Lower leg skin (tissue), 3 donors: ENCODE data around the gene FIS1.

Experiments used
- POLR2A ChIP-seq, 2 donors: fragments of 450-650 bp; IDR thresholded peaks; one replicate each; pipeline ENCODE4 v1.6.1; 2016 to 2017; ENCODE audit warnings: antibody characterized with exemption in 2 of 2, mild to moderate bottlenecking in 1 of 2, moderate library complexity in 1 of 2
- TF ChIP-seq, protein P1 (sequence below), 3 donors: fragments of 450-650 bp; IDR thresholded peaks; one replicate each; pipeline ENCODE4 v1.5.1; 2016; ENCODE audit warnings: antibody characterized with exemption in 3 of 3, mild to moderate bottlenecking in 3 of 3, moderate library complexity in 2 of 3

DNA sequence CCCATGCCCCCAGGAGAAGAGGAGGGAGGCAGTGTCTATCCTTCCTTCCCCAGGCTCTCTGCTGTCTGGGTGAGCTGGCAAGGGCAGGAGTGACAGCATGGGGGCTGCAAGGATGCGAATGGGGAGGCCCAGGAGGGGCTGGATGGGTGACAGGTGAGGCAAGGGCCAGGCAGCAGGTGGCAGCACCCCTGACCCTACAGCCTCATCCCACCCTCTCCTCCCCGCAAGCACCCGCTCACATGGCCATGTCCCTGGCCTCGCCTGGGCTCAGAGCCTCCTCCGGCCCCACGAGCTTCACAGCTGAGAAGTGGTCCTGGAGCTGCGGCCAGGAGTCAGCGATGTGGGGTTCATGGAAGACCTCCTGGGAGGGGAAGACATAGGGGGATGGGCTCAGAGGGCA is 32.9 kb downstream of the FIS1 start:
- TF ChIP-seq, protein P1, sequence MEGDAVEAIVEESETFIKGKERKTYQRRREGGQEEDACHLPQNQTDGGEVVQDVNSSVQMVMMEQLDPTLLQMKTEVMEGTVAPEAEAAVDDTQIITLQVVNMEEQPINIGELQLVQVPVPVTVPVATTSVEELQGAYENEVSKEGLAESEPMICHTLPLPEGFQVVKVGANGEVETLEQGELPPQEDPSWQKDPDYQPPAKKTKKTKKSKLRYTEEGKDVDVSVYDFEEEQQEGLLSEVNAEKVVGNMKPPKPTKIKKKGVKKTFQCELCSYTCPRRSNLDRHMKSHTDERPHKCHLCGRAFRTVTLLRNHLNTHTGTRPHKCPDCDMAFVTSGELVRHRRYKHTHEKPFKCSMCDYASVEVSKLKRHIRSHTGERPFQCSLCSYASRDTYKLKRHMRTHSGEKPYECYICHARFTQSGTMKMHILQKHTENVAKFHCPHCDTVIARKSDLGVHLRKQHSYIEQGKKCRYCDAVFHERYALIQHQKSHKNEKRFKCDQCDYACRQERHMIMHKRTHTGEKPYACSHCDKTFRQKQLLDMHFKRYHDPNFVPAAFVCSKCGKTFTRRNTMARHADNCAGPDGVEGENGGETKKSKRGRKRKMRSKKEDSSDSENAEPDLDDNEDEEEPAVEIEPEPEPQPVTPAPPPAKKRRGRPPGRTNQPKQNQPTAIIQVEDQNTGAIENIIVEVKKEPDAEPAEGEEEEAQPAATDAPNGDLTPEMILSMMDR (IDR thresholded peaks at IDR 0.05) = no peak
- no peak for TF ChIP-seq POLR2A (IDR thresholded peaks at IDR 0.05)
